Middle frontal gyrus (tissue), 1 donor: Measurements from ENCODE around the gene NUP62CL.
"Not testable (repeated sequence)": the region's sequence is repeated elsewhere in the genome, so short reads cannot be mapped to it uniquely, and the experiment has no call there.

Experiments
- DNase-seq: peaks from one replicate; pipeline ENCODE4 v3.0.0-alpha.2; 2015; ENCODE audit warnings: low spot score; ENCODE audit errors: extremely low spot score

NUP62CL gene

GRCh38 chrX:107205770-107206696 is at the start of gene NUP62CL, which contains the start of gene DNAAF6:
Gene NUP62CL (minus strand): TSS chrX:107206433. CDS start chrX:107175146, 31,287 bp downstream.
Gene DNAAF6 (plus strand): TSS chrX:107206611. CDS start chrX:107212876, 6,265 bp downstream.
- no peak for DNase-seq

DNA sequence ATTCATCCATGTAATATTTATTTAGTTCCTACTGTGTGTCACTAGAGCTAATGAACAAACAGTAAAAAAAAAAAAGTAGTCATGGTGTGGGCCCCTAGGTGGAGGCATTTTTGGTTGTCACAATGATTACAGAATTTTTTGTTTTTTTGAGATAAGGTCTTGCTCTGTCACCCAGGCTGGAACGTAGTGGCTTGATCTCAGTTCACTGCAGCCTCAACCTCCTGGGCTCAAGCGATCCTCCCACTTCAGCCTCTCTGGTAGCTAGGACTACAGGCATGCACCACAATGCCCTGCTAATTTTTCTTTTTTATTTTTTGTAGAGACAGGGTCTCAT is 22.2 kb upstream of the NUP62CL start:
- DNase-seq, result no peak

- no peak for DNase-seq
Observed at GRCh38 chrX:107227780-107228485, 21.7 kb upstream of the NUP62CL start.

GRCh38 chrX:107226757-107227156 is 20.5 kb upstream of the NUP62CL start:
- DNase-seq, result no peak

GRCh38 chrX:107213477-107213876 is 7.2 kb upstream of the NUP62CL start:
- DNase-seq, result no peak

- no peak for DNase-seq
Observed at GRCh38 chrX:107207943-107208342, 1.7 kb upstream of the NUP62CL start.

GRCh38 chrX:107207089-107207488 is 856 bp upstream of the NUP62CL start:
- DNase-seq, result no peak

GRCh38 chrX:107206697-107207065 is 448 bp upstream of the NUP62CL start:
- no peak for DNase-seq

- no peak for DNase-seq
Observed at GRCh38 chrX:107204068-107204605, 2.1 kb downstream of the NUP62CL start.

GRCh38 chrX:107199491-107199890 is 6.7 kb downstream of the NUP62CL start:
- no peak for DNase-seq

DNA sequence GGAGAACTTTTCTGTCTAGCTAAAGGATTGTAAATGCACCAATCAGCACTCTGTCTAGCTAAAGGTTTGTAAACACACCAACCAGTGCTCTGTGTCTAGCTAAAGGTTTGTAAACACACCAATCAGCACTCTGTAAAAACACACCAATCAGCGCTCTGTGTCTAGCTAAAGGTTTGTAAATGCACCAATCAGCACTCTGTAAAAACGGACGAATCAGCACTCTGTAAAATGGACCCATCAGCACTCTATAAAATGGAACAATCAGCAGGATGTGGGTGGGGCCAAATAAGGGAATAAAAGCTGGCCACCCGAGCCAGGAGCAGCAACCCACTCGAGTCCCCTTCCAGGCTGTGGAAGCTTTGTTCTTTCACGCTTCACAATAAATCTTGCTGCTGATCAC is 8.2 kb downstream of the NUP62CL start:
- not testable (repeated sequence) for DNase-seq

DNA sequence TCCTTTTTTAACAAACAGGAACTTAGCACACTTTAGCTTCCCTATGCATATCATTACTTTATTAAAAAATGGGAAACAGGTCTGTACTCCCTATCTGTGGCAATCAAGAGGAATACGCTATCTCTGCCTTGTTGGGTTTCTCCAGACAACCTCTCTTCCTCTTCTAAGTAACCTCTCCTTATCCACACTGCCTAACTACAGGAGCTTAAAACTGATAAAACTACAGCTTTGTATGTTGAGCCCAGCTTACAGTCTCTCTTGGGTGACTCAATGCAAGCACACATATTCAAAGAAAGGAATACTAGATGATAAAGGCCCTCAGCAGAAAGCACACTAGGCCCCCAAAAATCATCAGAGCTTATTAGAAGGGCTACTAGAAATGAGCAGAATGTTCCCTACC is 8.9 kb downstream of the NUP62CL start:
- no peak for DNase-seq

DNA sequence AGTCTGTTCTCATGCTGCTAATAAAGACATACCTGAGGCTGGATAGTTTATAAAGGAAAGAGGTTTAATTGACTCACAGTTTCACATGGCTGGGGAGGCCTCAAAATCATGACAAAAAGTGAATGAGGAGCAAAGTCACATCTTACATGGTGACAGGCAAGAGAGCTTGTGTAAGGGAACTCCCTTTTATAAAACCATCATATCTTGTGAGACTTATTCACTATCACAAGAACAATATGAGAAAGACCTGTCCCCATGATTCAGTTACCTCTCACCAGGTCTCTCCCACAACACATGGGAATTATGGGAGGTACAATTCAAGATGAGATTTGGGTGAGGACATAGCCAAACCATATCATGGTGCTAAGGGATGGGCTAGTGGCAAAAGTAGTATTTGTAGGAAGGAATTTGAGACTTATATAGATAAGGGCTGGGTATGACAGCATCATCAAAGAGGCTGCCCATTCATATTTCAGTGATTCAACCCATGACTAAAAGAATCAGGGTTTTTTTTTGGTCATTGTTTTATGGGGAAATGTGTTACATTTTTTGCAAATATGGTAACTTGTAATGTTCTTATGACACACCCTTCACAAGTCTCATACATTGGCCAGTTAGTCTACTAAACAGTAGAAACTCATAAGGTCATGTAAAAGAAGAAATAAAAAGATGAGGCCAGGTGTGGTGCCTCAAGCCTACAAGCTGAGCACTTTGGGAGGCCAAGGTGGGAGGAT is 34.7 kb downstream of the NUP62CL start:
- no peak for DNase-seq

- DNase-seq, result no peak
Observed at GRCh38 chrX:107168712-107169111, 37.5 kb downstream of the NUP62CL start.

DNA sequence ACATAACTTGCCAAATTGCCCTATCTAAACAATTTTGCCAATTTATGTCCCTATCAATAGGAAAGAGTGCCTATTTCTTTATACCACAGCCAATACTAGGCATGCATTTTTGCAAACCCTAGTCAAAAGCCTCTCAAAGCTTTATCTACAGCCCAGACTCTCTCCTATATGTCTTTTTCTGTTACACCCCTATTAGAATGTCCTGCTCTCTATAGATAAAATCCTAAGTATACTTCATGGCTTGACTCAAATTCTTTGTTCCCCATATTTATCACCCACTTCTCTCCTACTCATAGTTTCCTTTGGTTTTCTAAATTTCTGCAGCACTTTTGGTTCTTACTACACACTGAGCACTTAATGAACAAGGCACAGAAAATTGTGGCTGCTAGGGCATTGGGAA is 38.0 kb downstream of the NUP62CL start:
- DNase-seq, result no peak

- no peak for DNase-seq
Observed at GRCh38 chrX:107167163-107167921, 38.9 kb downstream of the NUP62CL start.

GRCh38 chrX:107157618-107158017 is 48.6 kb downstream of the NUP62CL start:
- DNase-seq, result not testable (repeated sequence)

GRCh38 chrX:107155621-107156430 is 50.4 kb downstream of the NUP62CL start:
- DNase-seq, result not testable (repeated sequence)

- DNase-seq, result no peak
Observed at GRCh38 chrX:107154787-107155620, 51.2 kb downstream of the NUP62CL start.
